HG02840 (cell line): Measurements from ENCODE around the gene ADAM23.

ENCODE experiments used
- ATAC-seq: cut with Tn5 transposase; IDR thresholded peaks from one replicate; pipeline ENCODE4 v1.9.1; 2021; ENCODE audit warnings: mild to moderate bottlenecking, moderate library complexity, moderate number of reproducible peaks; ENCODE audit not compliant: unreplicated experiment, low FRiP score

Gene ADAM23

DNA sequence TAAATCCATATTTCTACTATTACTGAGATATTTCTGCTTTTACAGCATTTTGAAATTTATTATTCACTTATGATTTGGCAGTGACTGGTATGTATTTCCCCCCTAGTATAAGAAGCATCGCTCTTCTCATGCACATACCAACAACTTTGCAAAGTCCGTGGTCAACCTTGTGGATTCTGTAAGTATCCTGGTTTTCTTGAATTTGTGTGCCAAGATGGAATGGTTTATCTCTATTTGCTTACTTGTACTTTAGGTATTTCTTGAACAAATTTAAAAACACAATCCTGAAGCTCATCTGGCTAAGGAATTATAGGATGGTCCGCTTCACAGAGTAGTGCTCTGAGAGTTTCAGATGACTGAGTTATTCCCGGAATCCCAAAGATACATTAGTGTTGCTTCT, 114.0 kb downstream of the ADAM23 start:
- no peak for ATAC-seq

- ATAC-seq = no peak
These were observed 115.2 kb downstream of the ADAM23 start for GRCh38 chr2:206558492-206558891.

DNA sequence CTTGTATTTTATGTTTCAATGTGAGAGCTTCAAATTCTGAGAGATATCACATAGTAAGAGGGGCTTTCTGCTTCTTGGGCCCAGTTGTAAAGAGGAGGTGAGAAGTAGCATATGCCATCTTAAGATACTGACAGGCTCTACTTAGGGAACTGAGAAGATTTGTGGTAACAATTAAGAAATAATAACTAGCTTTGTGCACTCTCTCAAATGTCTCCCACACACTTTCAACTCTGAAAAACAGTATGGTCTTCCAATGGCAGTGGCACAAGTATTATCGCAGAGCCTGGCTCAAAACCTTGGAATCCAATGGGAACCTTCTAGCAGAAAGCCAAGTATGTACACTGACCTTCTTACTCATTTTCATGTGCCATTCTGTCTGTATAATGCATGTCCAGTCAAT, 118.6 kb downstream of the ADAM23 start:
- no peak for ATAC-seq

- ATAC-seq = no peak
These were observed 119.0 kb downstream of the ADAM23 start for GRCh38 chr2:206562375-206562774.

DNA sequence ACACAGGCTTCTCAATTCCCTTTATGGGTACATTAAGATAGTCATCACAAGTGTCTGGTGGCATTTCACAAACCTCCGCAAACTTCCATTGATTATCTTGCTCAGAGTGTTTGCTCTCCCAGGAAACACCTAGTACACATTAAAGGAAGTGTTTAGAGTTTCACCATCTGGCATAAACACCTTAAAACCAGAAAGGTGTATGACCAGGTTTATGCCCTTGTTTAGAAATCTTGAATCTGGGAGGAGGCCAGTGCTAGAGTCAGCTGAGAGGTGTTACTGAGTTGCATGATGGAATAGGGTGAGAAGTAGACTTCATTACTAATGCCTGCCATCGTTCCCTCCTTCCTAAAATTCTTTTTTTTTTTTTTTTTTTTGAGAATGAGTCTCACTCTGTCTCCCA, 120.0 kb downstream of the ADAM23 start:
- ATAC-seq = no peak

DNA sequence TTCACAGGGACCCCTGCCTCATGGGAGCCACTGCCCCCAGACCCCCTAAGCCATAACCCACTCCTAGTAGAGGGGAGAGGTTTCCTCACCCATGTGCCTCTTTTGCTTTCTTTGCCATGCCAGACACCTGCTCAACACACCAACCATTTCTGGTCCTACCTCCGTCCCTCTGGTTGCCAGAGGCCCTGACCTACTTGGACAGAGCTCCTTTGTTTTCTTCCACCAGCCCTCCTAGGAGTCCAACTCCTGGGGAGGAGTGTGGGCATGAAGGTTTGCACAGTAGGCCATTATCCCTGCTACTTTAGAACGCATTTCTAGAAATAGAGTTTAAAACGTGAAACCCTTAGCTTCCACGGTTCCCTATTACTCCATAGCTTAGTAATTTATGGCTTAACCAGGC, 122.3 kb downstream of the ADAM23 start:
- ATAC-seq = no peak

DNA sequence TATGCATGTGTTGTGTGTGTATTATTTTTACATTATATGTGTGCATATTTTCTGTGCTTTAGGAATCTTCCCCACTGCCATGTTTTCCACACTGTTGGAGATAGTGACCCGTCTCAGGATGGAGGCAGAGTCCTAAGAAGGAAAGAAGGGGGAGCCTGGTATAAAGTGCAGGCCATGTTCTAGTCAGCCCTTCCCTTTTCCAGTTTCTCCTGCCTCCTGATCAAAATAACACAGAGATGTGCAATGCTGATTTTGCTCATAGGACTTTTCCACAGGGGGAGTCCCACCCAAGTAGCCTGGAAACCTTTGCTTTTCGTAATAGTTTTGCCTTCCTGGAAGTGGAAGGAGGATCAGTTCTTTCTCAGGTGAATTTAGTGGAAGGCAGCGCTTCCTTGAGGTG, 126.1 kb downstream of the ADAM23 start:
- no peak for ATAC-seq

- no peak for ATAC-seq
These were observed 126.9 kb downstream of the ADAM23 start for GRCh38 chr2:206570199-206570598.

DNA sequence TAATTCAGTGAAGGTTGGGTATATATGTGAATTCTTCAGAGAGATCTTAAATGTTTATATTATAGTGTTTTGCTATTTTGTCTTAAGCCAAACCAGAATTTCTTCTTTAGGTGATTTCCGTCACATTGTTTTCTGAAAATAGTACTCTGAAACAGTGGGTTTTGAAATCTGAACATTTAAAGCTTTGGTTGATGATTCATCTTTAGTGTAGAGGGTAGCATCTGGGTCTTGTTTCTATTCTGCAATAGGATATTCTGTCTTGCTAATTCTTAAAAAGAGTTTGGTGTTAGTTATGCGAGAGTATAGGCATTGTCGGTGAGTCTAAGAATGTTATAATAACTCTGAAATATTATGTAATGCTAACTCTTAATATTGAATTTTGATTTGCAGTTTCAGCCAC, 129.4 kb downstream of the ADAM23 start:
- ATAC-seq = no peak

GRCh38 chr2:206573793-206574192, 130.5 kb downstream of the ADAM23 start:
- no peak for ATAC-seq

DNA sequence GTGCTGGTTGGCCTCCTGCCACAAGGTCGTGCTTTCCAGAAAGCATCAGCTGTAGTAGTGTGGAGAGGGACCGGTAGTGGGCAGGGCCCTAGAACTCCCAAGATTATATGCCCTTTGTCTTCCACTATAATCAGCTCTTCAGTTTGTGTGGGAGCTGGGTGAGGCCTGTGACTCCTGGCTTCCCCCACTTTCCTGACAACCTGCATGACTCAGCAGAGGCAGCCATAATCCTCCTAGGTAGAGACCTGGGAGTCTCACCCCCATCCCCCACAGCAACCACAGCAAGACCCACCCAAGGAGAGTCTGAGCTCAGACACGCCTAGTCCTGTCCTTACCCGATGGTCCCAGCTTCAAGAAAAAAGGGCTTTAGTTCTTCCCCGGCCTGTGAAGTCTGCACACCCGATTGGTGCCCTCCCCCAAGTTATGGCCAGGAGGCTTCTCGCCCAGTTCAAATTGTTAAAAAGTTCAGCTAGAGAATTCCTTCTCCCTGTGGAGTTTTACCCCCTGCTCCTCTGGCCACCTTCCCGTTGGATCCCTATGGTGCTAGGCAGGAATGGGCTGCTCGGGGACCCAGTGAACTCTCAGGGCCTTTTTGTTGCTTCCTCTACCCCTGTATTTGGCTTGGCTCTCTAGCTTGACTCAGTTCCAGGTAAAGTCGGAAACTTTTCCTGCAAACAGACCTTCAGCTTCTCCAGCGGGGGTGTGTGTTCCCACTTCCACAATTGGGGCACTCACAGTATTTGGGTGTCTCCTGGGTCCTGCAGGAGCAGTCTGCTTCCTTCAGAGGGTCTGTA, 141.2 kb downstream of the ADAM23 start:
- ATAC-seq = no peak

DNA sequence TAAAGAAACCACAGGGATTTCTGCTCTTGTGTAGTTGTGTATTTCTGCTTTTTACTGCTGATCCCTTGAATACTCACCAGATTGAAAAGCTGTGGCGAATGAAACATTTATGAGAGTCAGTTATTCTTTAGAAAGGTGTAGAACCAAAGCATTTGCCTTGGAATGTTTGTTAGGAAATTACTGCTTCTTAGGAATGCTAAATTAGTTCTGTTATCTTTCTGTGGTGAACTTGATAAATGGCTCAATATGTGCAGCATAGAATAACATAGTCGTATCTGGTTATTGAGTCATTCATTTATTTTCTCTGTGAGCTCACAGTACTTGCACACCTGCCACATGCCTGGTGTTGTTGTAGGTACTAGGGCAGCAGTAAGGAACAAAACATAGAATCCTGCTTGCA, 142.0 kb downstream of the ADAM23 start:
- ATAC-seq = no peak

- no peak for ATAC-seq
These were observed 143.3 kb downstream of the ADAM23 start for GRCh38 chr2:206586609-206587008.

- ATAC-seq = no peak
These were observed 154.4 kb downstream of the ADAM23 start for GRCh38 chr2:206597717-206598218.

DNA sequence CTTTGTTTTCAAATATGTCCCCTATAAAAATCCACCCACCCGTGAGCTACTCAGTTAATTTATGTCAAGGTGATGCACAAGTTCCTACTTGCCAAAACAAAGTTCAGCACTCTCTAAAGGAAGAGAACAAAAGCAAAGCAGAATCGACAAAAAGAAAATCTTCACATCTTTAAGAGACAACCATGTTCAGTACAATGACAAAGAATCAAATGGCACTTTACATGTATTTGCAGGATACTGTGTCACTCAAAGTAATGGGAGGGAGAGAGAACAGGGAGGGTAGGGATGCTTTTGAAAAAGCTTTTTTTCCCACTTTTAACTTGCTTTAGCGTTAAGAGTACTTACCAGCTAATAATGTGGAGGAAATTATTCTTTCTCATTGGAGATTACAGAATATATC, 159.9 kb downstream of the ADAM23 start:
- ATAC-seq = no peak

- no peak for ATAC-seq
These were observed 167.1 kb downstream of the ADAM23 start for GRCh38 chr2:206610451-206610850.

DNA sequence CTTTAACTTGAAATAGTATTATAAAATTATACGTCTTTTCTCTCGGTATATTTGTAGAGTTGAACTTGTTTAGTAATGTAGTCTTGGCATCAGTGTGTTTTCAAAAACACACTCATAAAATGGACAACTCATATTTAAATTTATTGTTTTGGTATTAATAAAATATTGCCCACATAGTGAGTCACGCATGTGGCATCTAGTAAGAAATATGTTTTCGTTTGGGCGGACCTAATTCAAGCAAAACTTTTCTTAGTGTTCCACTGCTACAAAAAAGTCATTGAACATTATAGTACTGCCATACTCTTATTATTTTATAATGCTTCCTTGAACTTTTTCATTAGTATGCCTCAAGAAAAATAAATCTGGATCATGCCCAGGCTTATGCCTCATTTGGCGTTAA, 167.9 kb downstream of the ADAM23 start:
- ATAC-seq = no peak

GRCh38 chr2:206611736-206612135, 168.4 kb downstream of the ADAM23 start:
- no peak for ATAC-seq

DNA sequence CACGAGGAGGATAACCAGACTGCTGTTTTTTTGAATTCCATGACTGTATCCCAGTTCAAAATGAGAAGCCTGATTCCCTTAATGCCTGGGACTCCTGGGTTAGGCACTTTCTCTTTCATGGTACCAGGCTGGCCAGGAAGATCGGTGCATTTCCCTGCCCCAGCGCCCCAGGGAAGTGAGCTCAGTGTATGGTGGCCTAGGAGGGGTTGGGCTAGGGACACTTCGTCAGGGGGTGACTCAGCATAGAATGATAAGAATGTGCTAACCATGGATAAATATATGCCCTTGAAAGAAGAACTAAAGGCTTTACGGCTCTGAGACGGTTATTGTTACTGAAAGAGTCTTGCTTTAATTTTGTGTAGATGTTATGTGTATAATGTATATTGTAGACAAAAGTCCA, 171.5 kb downstream of the ADAM23 start:
- no peak for ATAC-seq

DNA sequence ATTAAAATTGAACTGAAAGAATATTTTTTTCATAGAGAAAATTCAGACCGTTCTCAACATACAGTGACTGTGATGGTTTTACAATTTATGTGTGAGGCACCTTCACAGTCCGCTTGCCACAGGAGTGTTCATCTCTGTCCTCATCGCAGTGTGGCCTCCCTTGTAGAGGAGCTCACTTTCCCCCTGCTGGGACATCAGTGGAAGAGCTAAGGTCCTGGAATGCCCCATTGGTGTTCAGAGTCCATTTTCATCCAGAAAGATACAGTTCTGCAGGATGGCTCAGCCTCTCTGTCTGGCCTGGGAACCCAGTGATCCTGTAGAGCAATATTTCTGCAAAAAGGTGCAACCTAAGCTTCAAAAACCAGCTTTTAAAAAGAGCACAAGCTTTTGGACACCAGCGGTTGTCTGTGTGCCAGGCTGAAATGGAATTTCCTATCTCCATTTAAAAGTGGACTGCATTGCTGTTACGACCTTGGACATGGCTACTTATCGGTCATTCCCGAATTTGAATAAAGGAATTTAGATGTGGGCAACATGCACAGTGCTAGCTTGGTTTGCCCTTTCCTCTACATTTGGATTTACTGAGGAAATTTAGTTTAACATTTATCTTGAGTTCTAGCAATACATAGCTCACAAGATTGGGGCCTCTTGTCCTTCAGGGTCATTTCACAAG, 172.2 kb downstream of the ADAM23 start:
- ATAC-seq = no peak

GRCh38 chr2:206616151-206616550, 172.8 kb downstream of the ADAM23 start:
- ATAC-seq = no peak

DNA sequence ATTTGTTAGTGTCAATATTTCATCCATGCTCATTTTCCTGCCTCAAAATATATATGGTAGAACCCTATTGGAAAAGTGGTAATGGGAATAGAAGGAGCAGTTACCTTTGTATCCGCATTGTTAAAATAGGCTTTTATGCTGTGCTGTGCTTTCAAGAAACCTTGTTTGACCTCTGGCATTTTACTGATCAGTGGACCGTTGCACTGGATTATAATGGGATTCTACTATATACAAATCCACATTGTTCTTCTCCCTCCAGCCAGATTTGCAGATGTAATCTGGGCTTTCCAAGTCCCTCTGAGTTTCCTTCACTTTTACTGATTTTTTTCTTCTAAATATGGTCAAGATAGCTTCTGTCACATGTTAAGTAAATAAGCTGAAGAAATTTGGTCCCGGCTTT, 175.7 kb downstream of the ADAM23 start:
- ATAC-seq = no peak
